AG08396 (cell line): Measurements from ENCODE around the gene RPUSD1.
"Not testable (repeated sequence)": the region's sequence is repeated elsewhere in the genome, so short reads cannot be mapped to it uniquely, and the experiment has no call there.

Experiments used
- DNase-seq: peaks from one replicate; pipeline ENCODE4 v3.0.0; 2012; ENCODE audit warnings: low spot score, mixed read lengths

Gene RPUSD1

DNA sequence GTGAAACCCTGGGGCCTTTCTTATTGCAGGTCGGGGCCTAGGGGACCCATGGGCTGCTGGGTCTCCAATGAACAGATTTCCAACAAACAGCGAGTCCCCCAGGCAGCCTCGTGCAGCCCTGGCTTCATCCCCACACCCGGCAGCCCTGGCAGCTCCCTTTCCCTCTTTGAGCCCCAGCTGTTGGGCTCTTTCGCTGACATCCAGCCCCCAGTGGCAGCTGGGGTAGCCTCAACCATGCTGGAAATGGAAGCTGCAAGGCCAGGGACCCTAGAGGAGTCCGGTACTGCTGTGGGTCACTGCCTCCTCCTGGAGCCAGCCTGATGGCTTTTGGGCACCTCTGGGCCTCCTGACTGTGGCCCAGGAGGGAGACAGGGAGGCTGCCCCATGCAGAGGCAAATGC, 5.9 kb downstream of the RPUSD1 start:
- no peak for DNase-seq

DNA sequence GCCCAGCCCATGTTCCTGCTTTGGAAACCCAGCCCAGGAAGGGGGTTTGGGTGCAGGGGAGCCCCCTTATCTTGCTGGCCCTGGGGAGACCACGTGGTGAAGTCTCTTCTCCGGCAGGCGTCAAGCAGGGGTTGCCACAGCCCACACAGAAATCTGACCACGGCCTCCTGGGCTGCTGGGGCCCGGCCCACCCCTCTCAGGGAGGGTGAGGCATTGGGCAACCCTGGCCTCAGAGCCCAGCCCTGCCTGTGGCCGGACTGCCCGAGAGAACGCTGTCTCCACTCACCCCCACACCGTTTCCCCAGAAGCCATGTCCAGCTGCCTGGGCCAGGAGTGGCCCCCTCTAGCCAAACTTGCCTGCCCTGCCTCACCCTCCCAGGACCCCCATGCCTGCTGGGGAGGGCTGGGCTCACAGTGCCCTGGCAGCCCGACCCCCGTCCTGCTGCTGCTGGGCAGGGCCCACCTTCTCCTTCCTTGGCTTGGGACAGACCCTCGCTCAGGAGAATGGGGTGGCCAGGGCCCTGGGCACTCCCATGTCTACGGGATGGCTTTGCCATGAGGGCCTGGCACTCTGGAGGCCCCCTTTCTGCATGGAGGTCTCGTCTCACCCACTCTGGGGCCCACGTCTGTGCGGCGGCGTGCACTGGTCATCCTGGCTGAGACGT, 6.7 kb downstream of the RPUSD1 start:
- DNase-seq: no peak

DNA sequence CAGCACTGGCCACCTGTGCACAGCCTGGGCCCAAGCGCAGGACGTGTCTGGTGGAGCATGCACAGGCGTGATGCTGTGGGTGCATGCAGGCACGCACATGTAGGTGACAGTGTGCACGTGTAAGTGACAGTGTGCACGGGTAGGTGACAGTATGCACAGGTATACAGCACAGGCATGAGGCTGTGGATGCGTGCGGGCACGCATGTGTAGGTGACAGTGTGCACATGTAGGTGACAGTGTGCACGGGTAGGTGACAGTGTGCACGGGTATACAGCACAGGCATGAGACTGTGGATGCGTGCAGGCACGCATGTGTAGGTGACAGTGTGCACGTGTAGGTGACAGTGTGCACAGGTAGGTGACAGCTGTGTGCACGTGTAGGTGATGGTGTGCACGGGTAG, 7.9 kb downstream of the RPUSD1 start:
- DNase-seq: no peak

DNA sequence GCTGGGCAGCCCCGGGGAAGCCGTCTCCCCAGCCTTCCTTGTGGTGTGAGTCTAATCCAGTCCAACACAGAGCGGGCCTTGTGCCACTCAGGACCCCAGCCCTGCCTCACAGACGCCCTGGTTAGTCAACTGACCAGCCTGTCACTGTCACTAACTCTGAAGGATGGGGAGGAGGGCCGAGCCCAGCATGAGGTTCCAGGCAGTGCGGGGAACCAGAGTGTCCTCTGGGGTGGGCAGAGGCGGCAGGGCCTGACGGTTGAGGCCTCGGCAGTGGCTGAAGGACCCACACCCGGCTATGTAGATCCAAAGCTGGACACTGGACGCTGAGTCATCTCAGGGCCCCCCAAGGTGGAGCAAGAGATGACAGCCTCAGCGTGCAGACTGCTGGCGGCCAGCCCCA, 8.6 kb downstream of the RPUSD1 start:
- DNase-seq: no peak

DNA sequence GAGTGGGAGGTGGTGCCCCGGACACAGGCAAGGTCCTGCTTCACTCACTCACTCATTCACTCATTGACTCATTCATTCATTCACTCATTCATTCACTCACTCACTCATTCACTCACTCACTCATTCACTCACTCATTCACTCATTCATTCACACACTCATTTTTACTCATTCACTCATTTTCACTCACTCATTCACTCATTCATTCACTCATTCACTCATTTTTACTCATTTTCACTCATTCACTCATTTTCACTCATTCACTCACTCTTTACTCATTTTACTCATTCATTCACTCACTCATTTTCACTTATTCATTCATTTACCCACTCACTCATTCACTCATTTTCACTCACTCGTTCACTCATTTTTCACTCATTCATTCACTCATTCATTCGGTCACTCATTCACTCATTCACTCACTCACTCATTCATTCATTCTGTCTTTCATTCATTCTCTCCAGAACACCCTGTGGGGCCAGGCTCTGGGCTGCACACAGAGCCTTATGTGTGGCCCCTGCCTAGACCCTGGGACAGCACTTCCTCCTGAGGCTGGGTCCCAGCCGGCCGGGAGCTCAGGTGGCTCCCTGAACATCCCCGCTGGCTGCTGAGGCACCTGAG, 9.2 kb downstream of the RPUSD1 start:
- no peak for DNase-seq

DNA sequence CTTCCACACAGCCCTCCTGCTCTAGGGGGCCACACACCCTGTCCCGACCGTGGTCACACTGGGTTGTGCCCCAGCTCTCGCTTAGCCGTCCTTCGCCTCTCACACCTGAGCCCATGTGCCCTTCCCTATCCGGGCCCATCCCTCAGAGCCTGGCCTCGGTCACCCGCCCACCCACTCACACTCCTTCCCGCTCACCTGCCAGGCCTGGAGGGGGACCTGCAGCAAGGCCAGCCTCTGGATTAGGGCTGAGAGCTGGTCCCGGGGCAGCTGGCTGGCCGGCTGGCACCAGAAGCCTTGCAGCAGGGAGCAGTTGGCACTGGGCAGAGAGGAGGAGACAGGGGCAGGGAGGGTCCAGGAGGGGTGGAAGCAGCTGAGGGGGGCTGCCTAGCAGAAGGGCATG, 9.7 kb downstream of the RPUSD1 start:
- no peak for DNase-seq

DNA sequence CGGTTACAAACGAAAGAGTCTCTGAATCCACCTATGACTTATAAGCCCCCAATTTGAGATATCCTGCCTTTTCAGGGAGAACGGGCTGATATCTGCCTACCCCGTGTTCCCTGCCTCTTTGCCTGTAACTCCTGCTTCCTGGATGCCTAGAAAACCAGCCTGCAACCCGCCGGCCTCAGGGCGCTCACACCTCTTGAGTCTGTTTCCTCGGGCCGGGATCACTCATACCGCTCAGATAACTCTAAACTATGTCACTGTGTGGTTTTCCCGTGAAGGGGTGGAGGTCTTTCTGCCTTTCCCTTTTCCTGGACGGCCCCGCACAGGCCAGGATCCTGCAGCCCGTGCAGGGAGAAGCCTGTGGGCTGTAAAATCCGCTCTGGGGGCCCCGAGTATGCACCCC, 10.4 kb downstream of the RPUSD1 start:
- DNase-seq: no peak

DNA sequence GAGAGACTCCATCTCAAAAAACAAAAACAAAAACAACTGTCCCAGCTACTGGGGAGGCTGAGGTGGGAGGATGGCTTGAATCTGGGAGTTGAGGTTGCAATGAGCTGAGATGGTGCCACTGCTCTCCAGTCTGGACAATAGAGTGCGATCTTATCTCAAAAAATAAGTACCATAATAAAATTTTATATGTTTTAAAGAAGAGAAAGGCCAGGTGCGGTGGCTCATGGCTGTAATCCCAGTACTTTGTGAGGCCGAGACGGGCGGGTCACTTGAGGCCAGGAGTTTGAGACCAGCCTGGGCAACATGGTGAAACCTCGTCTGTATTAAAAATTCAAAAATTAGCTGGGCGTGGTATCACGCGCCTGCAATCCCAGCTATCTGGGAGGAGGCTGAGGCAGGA, 11.4 kb downstream of the RPUSD1 start:
- DNase-seq: no peak

- not testable (repeated sequence) for DNase-seq
These were observed 11.9 kb downstream of the RPUSD1 start for GRCh38 chr16:776298-776697.

DNA sequence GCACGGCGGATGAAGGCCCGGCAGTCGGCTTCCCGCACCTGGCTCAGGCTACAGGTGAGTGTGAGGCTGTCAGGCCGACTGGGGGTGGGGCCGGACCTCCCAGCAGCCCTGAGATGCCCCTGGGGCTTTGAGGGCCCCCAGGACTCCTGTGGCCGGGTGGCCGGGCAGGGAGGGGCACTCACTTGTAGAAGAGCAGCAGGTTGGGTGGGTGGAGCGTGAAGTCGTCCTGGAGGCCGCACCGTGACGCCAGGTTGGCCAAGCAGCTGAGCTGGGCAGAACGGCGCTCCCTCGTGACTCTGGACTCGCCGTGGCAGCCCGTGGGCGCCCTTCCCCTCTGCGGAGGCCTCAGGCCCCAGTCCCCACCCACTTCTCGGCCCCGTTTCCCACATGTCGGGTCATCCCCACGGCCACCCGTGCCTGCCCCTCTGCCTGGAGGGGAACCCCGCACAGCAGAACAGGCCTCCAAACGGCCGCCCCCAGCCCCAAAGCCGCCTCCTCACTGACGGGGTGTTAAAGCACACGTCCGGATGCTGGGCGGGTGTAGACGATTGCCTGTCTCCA, 12.9 kb downstream of the RPUSD1 start:
- no peak for DNase-seq

DNA sequence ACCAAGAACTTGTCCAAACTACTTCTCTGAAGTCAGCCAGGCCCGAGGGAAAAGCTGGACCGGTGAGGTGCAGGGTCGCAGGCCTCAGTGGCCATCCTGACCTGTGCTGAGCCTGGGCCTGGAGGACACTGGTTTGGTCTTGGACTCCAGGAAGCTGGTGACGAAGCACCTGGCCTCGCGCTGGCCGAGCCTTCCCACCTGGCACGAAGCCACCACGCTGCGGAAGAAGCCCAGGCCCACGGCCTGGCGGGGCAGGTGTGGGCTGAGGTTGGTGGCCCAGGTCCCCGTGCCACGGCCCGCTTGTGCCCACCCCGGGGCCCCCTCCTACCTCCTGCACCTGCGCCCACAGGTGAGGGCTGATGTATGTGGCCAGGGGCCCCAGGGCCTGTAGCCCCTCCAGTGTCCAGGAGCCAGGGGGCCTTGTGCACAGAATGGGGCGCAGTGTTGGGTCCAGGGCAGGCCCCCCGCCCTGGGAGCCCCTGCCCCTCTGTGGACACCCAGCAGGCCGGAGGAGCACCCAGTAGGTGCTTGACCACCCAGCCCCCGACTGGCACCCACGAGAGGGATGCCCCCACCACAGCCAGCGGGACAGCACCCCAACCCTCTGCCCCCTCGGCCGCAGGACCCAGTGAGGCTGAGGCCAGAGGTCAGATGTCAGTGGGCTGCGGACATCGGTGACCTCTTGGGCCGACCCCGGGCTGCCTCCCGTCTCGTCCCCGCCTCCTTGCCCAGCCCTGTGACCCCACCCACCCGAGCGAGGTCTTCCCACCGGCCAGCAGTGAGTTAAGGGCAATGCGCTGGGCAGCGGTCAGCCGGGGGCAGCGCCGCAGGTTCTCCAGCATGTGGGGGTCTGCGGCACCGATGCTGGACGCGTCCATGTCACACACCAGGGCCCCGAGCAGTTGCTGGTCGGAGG, 13.8 kb downstream of the RPUSD1 start:
- no peak for DNase-seq

DNA sequence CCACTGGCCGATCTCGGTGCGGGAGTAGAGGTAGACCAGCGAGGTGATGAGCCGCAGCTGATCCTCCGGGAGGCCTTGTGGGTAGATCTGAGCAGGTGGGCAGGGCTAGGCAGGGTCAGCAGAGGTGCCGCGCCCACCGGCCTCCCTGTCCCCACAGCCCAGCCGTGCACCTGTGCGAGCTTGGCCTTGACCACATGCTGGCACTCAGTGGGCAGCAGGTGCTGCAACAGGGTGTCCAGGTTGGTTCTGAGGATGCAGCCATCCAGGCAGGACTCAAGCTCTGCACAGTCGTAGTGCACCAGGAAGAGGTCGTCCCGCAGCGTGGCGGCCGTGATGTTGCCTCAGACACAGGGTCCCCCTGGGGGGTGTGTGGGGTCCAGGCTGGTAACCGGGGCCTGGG, 15.2 kb downstream of the RPUSD1 start:
- DNase-seq: no peak

DNA sequence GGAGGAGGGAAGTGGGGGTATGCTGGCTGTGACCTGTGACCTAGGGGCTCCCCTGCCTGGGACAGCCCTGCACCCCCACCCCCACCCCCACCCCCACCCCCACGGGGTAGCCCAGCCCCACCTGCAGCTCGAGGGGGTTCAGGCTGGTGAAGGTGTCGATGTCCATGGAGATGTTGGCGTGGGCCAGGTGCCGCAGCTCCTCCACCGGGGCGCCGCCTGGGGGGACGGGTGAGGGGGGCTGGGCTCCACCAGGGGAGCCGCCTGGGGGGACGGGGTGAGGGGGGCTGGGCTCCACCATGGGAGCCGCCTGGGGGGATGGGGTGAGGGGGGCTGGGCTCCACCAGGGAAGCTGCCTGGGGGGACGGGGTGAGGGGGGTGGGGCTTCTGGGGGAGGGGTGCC, 17.8 kb downstream of the RPUSD1 start:
- no peak for DNase-seq

GRCh38 chr16:769934-770333, 18.2 kb downstream of the RPUSD1 start:
- no peak for DNase-seq

DNA sequence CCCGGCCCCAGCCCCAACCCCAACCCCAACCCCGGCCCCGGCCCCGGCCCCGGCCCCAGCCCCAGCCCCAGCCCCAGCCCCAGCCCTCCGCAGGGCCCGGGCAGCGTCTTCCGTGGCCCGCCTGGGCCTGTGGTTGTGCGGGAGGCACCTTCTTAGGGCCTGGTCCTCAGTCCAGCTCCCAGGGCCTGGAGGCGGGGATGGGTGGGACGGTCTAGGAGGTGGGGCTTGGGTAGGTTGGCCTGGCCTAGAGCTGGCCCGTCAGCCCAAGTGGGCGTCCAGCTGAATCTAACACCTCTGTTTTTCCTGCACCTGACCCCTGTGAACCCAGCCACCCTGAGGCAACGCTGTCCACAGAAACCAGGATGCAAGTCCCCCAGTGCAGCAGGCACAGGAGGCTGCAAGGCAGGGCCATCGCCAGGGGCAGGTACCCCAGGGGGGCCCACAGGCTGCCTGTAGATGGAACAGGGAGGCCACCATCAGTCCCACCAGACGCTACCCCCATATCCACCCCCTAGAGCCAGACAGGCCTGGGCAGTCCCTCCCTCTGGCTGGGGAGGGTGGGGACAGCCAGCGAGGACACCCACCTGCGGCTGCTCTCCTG, 18.9 kb downstream of the RPUSD1 start:
- DNase-seq: no peak

DNA sequence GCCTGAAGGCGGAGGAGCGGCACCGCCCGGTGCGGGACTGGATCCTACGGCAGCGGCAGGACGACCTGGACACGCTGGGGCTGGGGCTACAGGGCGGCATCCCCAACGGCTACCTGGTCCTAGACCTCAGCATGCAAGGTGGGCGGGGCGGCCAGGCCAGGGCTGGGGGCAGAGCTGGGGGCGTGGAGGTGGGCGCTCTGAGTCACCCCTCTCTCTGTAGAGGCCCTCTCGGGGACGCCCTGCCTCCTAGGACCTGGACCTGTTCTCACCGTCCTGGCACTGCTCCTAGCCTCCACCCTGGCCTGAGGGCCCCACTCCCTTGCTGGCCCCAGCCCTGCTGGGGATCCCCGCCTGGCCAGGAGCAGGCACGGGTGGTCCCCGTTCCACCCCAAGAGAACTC, 19.8 kb downstream of the RPUSD1 start:
- DNase-seq: no peak

GRCh38 chr16:767743-768235, 20.4 kb downstream of the RPUSD1 start:
- DNase-seq: no peak

DNA sequence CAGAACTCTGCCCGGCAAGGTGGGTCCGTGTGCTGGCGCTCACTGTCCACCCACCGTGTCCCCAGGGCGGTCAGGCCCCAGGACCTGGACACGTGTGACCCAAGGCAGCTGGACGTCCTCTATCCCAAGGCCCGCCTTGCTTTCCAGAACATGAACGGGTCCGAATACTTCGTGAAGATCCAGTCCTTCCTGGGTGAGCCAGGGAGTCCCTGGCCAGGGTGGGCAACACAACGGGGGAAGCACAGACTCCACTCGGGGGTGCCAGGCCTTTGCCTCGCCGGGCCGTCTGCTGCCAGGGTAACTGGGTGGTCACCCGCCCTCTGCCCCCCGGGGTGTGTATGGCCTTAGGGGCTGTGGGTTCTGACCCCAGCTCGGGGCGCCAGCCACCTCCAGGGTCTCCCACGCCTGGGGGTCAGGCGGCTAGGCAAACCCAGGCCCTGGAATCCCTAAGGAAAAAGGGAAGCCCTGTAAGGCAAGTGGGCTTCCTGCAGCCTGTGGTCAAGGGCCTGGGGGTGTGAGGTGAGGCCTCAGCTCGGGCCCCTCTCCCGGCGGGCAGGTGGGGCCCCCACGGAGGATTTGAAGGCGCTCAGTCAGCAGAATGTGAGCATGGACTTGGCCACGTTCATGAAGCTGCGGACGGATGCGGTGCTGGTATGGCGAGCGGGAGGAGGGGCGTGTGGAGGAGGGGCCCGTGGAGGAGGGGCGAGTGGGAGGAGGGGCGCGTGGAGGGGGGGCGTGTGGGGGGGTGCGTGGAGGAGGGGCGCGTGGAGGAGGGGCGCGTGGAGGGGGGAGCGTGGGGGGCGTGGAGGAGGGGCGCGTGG, 21.2 kb downstream of the RPUSD1 start:
- no peak for DNase-seq

GRCh38 chr16:766008-766819, 22.0 kb downstream of the RPUSD1 start:
- DNase-seq: no peak

- DNase-seq: no peak
These were observed 22.7 kb downstream of the RPUSD1 start for GRCh38 chr16:765488-765865.
